PFSK-1 (cell line): ENCODE results near the gene NR1D2.

Experiments
- FOXP2 ChIP-seq: optimal IDR thresholded peaks from 2 replicates; pipeline ENCODE3; 2011; ENCODE audit warnings: borderline replicate concordance, control low read depth, inconsistent platforms; ENCODE audit not compliant: insufficient read depth; ENCODE audit errors: extremely low read length, extremely low read depth
- POLR2AphosphoS5 ChIP-seq: IDR thresholded peaks from 2 replicates; pipeline ENCODE4 v1.6.1; 2012; ENCODE audit warnings: low read depth, mild to moderate bottlenecking, control low read depth, low read length, moderate library complexity
- SIN3A ChIP-seq: IDR thresholded peaks from 2 replicates; pipeline ENCODE4 v1.6.1; 2012; ENCODE audit warnings: mild to moderate bottlenecking, low read length, moderate library complexity, borderline replicate concordance; ENCODE audit not compliant: insufficient read depth
- TAF1 ChIP-seq: IDR thresholded peaks from 2 replicates; pipeline ENCODE4 v1.6.1; 2012; ENCODE audit warnings: low read length, control low read depth, borderline replicate concordance; ENCODE audit not compliant: insufficient read depth
- TF ChIP-seq, protein P1 (sequence below), 2 experiments: IDR thresholded peaks; 2 replicates each; pipeline versions ENCODE4 v1.6.1 to v1.8.0; 2011 to 2012; ENCODE audit warnings: low read depth in 2 of 2, low read length in 2 of 2, control low read depth in 1 of 2, inconsistent platforms in 1 of 2, mild to moderate bottlenecking in 1 of 2, moderate library complexity in 1 of 2; ENCODE audit not compliant: insufficient read depth in 1 of 2

Gene NR1D2

DNA sequence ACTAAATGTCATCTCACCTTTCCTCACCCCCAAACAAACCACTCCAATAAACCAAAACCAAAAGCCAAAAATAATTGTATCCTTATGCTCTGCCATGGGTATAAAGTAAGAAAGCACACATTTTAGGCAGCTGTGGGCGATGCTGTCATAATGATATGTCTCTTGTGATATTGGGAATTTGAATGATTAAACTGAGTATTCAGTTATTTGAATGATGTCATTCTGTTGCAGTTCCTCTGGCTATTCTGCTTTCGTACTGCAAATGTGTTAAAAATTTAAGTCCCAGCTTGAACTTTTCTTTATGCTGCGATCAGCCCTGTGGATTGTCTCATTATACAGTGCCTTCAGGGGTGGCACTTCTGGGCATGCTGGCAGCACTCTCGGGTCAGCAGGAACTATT, 10.8 kb upstream of the NR1D2 start:
- TF ChIP-seq TAF1 (no peak), POLR2AphosphoS5 (no peak), FOXP2 (no peak), SIN3A (no peak)
- TF ChIP-seq, protein P1, sequence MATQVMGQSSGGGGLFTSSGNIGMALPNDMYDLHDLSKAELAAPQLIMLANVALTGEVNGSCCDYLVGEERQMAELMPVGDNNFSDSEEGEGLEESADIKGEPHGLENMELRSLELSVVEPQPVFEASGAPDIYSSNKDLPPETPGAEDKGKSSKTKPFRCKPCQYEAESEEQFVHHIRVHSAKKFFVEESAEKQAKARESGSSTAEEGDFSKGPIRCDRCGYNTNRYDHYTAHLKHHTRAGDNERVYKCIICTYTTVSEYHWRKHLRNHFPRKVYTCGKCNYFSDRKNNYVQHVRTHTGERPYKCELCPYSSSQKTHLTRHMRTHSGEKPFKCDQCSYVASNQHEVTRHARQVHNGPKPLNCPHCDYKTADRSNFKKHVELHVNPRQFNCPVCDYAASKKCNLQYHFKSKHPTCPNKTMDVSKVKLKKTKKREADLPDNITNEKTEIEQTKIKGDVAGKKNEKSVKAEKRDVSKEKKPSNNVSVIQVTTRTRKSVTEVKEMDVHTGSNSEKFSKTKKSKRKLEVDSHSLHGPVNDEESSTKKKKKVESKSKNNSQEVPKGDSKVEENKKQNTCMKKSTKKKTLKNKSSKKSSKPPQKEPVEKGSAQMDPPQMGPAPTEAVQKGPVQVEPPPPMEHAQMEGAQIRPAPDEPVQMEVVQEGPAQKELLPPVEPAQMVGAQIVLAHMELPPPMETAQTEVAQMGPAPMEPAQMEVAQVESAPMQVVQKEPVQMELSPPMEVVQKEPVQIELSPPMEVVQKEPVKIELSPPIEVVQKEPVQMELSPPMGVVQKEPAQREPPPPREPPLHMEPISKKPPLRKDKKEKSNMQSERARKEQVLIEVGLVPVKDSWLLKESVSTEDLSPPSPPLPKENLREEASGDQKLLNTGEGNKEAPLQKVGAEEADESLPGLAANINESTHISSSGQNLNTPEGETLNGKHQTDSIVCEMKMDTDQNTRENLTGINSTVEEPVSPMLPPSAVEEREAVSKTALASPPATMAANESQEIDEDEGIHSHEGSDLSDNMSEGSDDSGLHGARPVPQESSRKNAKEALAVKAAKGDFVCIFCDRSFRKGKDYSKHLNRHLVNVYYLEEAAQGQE (IDR thresholded peaks at IDR 0.05; ENCODE audit: insufficient read depth in 1 of 2, low read depth in 2 of 2, low read length in 2 of 2) = no peak

DNA sequence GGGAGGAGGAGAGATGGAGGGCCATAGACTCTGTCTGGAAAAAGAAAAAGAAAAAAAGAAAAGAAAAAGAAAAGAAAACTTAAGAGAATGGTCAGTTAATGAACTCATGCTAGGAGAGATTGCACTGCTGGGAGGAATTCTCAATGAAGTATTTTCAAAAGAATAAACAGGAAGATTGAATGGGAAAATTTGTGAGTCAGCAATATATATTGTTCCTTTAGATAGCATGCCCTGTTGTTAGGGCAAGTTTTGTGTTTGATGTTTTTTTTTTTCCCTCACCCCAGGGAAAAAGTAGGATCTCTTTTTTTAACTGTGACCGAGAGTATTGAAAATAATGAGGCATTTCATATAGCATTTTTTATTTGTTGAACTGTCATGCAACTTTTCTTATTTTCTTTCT, 7.8 kb upstream of the NR1D2 start:
- TF ChIP-seq SIN3A (no peak), POLR2AphosphoS5 (no peak), FOXP2 (no peak), TAF1 (no peak)
- TF ChIP-seq, protein P1 (IDR thresholded peaks at IDR 0.05; ENCODE audit: insufficient read depth in 1 of 2, low read depth in 2 of 2, low read length in 2 of 2) = no peak

DNA sequence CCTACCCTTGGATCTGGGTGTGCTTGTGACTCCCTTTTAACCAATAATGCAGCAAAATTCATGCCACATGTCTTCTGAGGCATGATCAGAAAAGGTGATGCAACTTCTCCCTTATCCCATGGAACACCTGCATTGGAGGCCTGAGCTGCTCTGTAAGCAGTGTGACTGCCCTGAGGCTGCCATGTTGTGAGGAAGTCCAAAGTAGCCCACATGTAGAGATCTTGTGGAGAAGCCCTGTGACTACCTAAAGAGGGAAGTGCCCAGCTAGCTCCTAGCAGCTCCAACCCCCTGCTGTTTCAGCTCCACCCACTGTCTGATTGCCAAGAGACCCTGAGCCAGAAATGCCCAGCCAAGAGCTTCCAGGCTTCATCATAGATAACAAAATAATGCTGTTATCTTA, 6.4 kb upstream of the NR1D2 start:
- TF ChIP-seq, protein P1 (IDR thresholded peaks at IDR 0.05; ENCODE audit: insufficient read depth in 1 of 2, low read depth in 2 of 2, low read length in 2 of 2) = no peak
- TF ChIP-seq TAF1 (no peak), POLR2AphosphoS5 (no peak), SIN3A (no peak), FOXP2 (no peak)

DNA sequence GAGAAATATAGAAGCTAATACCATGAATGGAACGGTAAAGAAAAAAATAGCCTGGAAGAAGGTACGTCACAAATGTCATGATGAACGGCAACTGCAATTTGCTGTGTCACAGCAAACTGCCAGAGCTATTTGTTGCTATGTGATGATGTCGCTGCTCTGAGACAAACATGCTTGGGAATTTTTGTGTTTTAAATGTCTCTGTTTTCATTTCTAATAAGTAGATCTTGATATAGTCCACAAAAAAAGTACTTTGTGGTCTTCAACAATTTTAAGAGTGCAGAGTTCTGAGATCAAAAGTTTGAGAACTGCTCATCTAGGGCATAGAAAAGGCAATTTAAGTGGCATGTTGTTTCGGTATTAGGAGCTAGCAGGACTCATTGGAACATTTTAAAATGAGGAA, 4.3 kb upstream of the NR1D2 start:
- TF ChIP-seq, protein P1 (IDR thresholded peaks at IDR 0.05; ENCODE audit: insufficient read depth in 1 of 2, low read depth in 2 of 2, low read length in 2 of 2) = no peak
- TF ChIP-seq TAF1 = no peak
- no peak for TF ChIP-seq POLR2AphosphoS5
- TF ChIP-seq SIN3A = no peak
- no peak for TF ChIP-seq FOXP2

DNA sequence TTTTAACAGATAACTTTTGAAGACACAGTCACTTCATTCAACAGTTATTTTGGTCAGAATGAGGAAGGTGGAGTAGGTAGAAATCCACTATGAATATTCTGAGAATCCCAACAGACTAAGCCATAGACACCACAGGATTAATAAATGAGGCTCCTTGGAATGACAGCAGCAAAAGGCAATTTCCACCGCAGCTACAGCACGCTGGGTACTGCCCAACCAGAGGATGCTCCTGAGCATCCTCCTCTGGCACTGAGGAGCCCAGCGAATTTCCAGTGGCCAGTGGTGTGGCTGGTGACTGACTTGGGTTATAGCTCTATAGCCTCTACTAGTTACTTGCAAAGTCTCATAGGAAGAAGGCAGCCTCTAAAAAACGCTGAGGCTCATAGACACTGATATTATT, 3.6 kb upstream of the NR1D2 start:
- no peak for TF ChIP-seq POLR2AphosphoS5
- TF ChIP-seq, protein P1 (IDR thresholded peaks at IDR 0.05; ENCODE audit: insufficient read depth in 1 of 2, low read depth in 2 of 2, low read length in 2 of 2) = no peak
- TF ChIP-seq FOXP2 = no peak
